ENCODE measurements around the gene USP34. TPM values are rescaled to one million over a fixed set of nuclear protein-coding genes. Genes with fewer than 3 reads are reported as not detected.
"Not testable (repeated sequence)": the region's sequence is repeated elsewhere in the genome, so short reads cannot be mapped to it uniquely, and the experiment has no call there.

The USP34 gene
- total RNA-seq, 2 experiments from 2014 or later: 109 to 111 TPM

GRCh38 chr2:61161888-61162287 is 309.0 kb downstream of the USP34 start, which contains the start of gene C2orf74:
TSS of gene C2orf74 (plus strand) at chr2:61162188. CDS start at chr2:61162515, 327 bp downstream.
- H3K36me3 Mint-ChIP-seq: peaks cover 42% of the 10 kb centered on the region
- H3K9me3 Mint-ChIP-seq: peaks cover 6% of the 10 kb centered on the region
- DNase-seq (no peak), ATAC-seq (ENCODE audit: low read depth) (no peak)
- no peak within 1 kb of the TSS for H3K4me3 Mint-ChIP-seq
- POLR2A ChIA-PET: interaction anchor here (0.6 to 0.9 kb wide), 2 partner anchors 8 to 15 kb away, joined by 4 read pairs; no protein-coding TSS in a partner anchor
- peaks cover 4% of the 10 kb centered on the region for H3K4me1 Mint-ChIP-seq
- no peaks in the 10 kb centered on the region for H3K27me3 Mint-ChIP-seq
- peak within 1 kb of the TSS; percentile 19 for H3K27ac Mint-ChIP-seq

- Mint-ChIP-seq H3K9me3 (peaks cover 6% of the 10 kb centered on the region), H3K4me1 (peaks cover 4% of the 10 kb centered on the region), H3K27me3 (no peaks in the 10 kb centered on the region), H3K27ac (no peak overlapping the region), H3K4me3 (no peak overlapping the region), H3K36me3 (peaks cover 35% of the 10 kb centered on the region)
- ATAC-seq (ENCODE audit: low read depth) (no peak), DNase-seq (no peak)
- POLR2A ChIA-PET: no interaction called here
Measured at GRCh38 chr2:61158356-61158955, 312.4 kb downstream of the USP34 start.

- no peak for DNase-seq
- Mint-ChIP-seq H3K27me3 (no peaks in the 10 kb centered on the region), H3K36me3 (peaks cover 31% of the 10 kb centered on the region), H3K9me3 (peaks cover 6% of the 10 kb centered on the region), H3K27ac (no peak overlapping the region), H3K4me1 (no peaks in the 10 kb centered on the region), H3K4me3 (no peak overlapping the region)
- ATAC-seq (ENCODE audit: low read depth): no peak
- POLR2A ChIA-PET: no interaction called here
Measured at GRCh38 chr2:61157371-61158003, 313.4 kb downstream of the USP34 start.

GRCh38 chr2:61151436-61151835 is 319.5 kb downstream of the USP34 start:
- POLR2A ChIA-PET: no interaction called here
- no peaks in the 10 kb centered on the region for H3K9me3 Mint-ChIP-seq
- no peaks in the 10 kb centered on the region for H3K27me3 Mint-ChIP-seq
- ATAC-seq (ENCODE audit: low read depth) (no peak), DNase-seq (no peak)
- H3K36me3 Mint-ChIP-seq: peaks cover 21% of the 10 kb centered on the region
- no peak overlapping the region for H3K4me3 Mint-ChIP-seq
- H3K27ac Mint-ChIP-seq: no peak overlapping the region
- no peaks in the 10 kb centered on the region for H3K4me1 Mint-ChIP-seq

GRCh38 chr2:61149074-61149473 is 321.8 kb downstream of the USP34 start:
- Mint-ChIP-seq H3K4me1 (peaks cover 3% of the 10 kb centered on the region), H3K4me3 (no peak overlapping the region), H3K9me3 (no peaks in the 10 kb centered on the region), H3K27me3 (no peaks in the 10 kb centered on the region), H3K27ac (no peak overlapping the region), H3K36me3 (peaks cover 19% of the 10 kb centered on the region)
- POLR2A ChIA-PET: no interaction called here
- ATAC-seq (ENCODE audit: low read depth): no peak
- DNase-seq: no peak

- H3K27ac Mint-ChIP-seq; DNase-seq; H3K4me3 Mint-ChIP-seq; ATAC-seq (ENCODE audit: low read depth); H3K27me3 Mint-ChIP-seq; H3K9me3 Mint-ChIP-seq; H3K4me1 Mint-ChIP-seq; POLR2A ChIA-PET: not testable (repeated sequence)
- peaks cover 19% of the 10 kb centered on the region for H3K36me3 Mint-ChIP-seq
Measured at GRCh38 chr2:61148091-61148490, 322.8 kb downstream of the USP34 start.

GRCh38 chr2:61145990-61146389 is 324.9 kb downstream of the USP34 start:
- no peak for DNase-seq
- POLR2A ChIA-PET: interaction anchor here (0.6 to 2.4 kb wide), 3 partner anchors 31 to 392 kb away, joined by 3 to 21 read pairs (median 3); partner anchors contain the start of gene XPO1

GRCh38 chr2:61144697-61145268 is 326.1 kb downstream of the USP34 start:
- Mint-ChIP-seq H3K4me3 (peak overlapping the region; percentile 92), H3K36me3 (peaks cover 9% of the 10 kb centered on the region), H3K27me3 (no peaks in the 10 kb centered on the region), H3K27ac (peak overlapping the region; percentile 86), H3K4me1 (peaks cover 4% of the 10 kb centered on the region), H3K9me3 (no peaks in the 10 kb centered on the region)
- DNase-seq: peak; percentile 87
- POLR2A ChIA-PET: interaction anchor here (1.0 to 2.4 kb wide), 3 partner anchors 19 to 325 kb away, joined by 3 to 21 read pairs (median 4); no protein-coding TSS in a partner anchor
- ATAC-seq (ENCODE audit: low read depth): peak; percentile 99

More at GRCh38 chr2:61145990-61146389, 324.9 kb downstream of the USP34 start:
- H3K36me3 Mint-ChIP-seq: peaks cover 13% of the 10 kb centered on the region
- H3K4me1 Mint-ChIP-seq: peaks cover 4% of the 10 kb centered on the region
- no peak overlapping the region for H3K27ac Mint-ChIP-seq
- H3K4me3 Mint-ChIP-seq: peak overlapping the region; percentile 68
- H3K9me3 Mint-ChIP-seq: no peaks in the 10 kb centered on the region
- H3K27me3 Mint-ChIP-seq: no peaks in the 10 kb centered on the region
- ATAC-seq (ENCODE audit: low read depth): no peak

DNA sequence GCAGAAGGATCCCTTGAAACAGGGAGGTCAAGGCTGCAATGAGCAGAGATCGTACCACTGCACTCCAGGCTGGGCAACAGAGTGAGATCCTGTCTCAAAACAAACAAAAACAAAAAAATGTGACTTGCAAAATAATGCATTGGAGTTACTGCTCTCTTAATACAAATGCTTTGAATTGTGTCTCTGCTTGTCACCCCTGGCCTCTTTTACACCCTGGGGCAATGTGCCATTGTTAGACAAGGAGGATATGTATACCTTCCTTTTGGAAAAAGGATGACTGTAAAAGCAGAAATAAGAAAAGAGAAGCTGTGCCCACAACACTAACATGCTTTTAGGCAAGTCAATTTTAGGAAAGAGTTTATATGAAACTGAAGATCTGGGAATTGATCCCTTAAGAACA is 329.7 kb downstream of the USP34 start:
- POLR2A ChIA-PET: no interaction called here
- ATAC-seq (ENCODE audit: low read depth) (no peak), DNase-seq (no peak)
- Mint-ChIP-seq H3K4me1 (peaks cover 4% of the 10 kb centered on the region), H3K27me3 (peaks cover 2% of the 10 kb centered on the region), H3K9me3 (no peaks in the 10 kb centered on the region), H3K27ac (no peak overlapping the region), H3K4me3 (no peak overlapping the region), H3K36me3 (peaks cover 3% of the 10 kb centered on the region)

DNA sequence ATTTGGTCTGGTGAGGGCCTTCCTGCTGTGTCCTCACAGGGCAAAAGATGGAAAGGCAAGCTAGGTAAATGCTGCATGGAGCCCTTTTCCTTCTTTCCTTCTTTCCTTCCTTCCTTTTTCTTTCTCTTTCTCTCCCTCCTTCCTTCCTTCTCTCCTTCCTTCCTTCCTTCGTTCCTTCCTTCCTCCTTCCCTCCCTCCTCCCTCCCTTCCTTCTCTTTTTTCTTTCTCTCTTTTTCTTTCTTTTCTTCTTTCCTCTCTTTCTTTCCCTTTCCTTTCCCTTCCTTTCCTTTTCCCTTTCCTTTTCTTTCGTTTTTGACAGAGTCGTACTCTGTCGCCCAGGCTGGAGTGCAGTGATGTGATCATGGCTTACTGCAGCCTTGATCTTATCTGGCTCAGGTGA is 332.0 kb downstream of the USP34 start:
- Mint-ChIP-seq H3K27me3 (peaks cover 2% of the 10 kb centered on the region), H3K27ac (peak overlapping the region; percentile 70), H3K4me1 (peaks cover 6% of the 10 kb centered on the region), H3K4me3 (no peak overlapping the region), H3K36me3 (peaks cover 3% of the 10 kb centered on the region), H3K9me3 (no peaks in the 10 kb centered on the region)
- POLR2A ChIA-PET: no interaction called here
- DNase-seq (no peak), ATAC-seq (ENCODE audit: low read depth) (no peak)

Other genes starting within 250 kb of the USP34 start
- 100 to 1,000 TPM; 197 to 208 TPM for gene XPO1, start 67.3 kb upstream of the USP34 start, total RNA-seq